Activated naive CD8-positive, alpha-beta T cell treated with anti-CD3 and anti-CD28 coated beads, Interleukin-2, amount 50 U/mL, for 24 hours (primary cell): Measurements from ENCODE around the gene WNT11.
A peak's percentile ranks its signal among the peaks of the same experiment; 100 is the strongest.

Experiments used
- ATAC-seq: fragments of 150-1000 bp; cut with Tn5 transposase; one replicate; pipeline ENCODE4 v1.10.0; 2021
- DNase-seq: peaks from one replicate; pipeline ENCODE4 v3.0.0; 2021
- H3K27ac Mint-ChIP-seq: one replicate; pipeline ENCODE4 v1.8.0; 2021; ENCODE audit warnings: mild to moderate bottlenecking, mixed read lengths
- H3K27me3 Mint-ChIP-seq: one replicate; pipeline ENCODE4 v1.8.0; 2021; ENCODE audit warnings: mixed read lengths
- H3K36me3 Mint-ChIP-seq: one replicate; pipeline ENCODE4 v1.8.0; 2021; ENCODE audit warnings: low read depth, mixed read lengths
- H3K4me1 Mint-ChIP-seq: one replicate; pipeline ENCODE4 v1.8.0; 2021; ENCODE audit warnings: mixed read lengths
- H3K4me3 Mint-ChIP-seq: one replicate; pipeline ENCODE4 v1.8.0; 2021; ENCODE audit warnings: mild to moderate bottlenecking, moderate library complexity, mixed read lengths
- H3K9me3 Mint-ChIP-seq: one replicate; pipeline ENCODE4 v1.8.0; 2021; ENCODE audit warnings: mixed read lengths

WNT11 gene

GRCh38 chr11:76169473-76169896, 36.8 kb downstream of the WNT11 start:
- Mint-ChIP-seq H3K27ac (no peak overlapping the region), H3K4me1 (no peaks in the 10 kb centered on the region), H3K4me3 (no peak overlapping the region), H3K36me3 (no peaks in the 10 kb centered on the region), H3K9me3 (no peaks in the 10 kb centered on the region), H3K27me3 (peaks cover 2% of the 10 kb centered on the region)
- ATAC-seq (peak; percentile 4), DNase-seq (no peak)

- no peak overlapping the region for H3K4me3 Mint-ChIP-seq
- no peak for DNase-seq
Measured at GRCh38 chr11:76167590-76167989, 38.7 kb downstream of the WNT11 start.

GRCh38 chr11:76166314-76166713, 40.0 kb downstream of the WNT11 start:
- DNase-seq (peak; percentile 21), ATAC-seq (peak; percentile 91)
- Mint-ChIP-seq H3K27me3 (no peaks in the 10 kb centered on the region), H3K36me3 (no peaks in the 10 kb centered on the region), H3K9me3 (no peaks in the 10 kb centered on the region), H3K4me1 (no peaks in the 10 kb centered on the region), H3K27ac (no peak overlapping the region), H3K4me3 (no peak overlapping the region)

More at GRCh38 chr11:76167590-76167989, 38.7 kb downstream of the WNT11 start:
- Mint-ChIP-seq H3K27me3 (peaks cover 2% of the 10 kb centered on the region), H3K4me1 (no peaks in the 10 kb centered on the region), H3K36me3 (no peaks in the 10 kb centered on the region), H3K9me3 (no peaks in the 10 kb centered on the region), H3K27ac (no peak overlapping the region)
- ATAC-seq, result no peak

GRCh38 chr11:76164861-76165751, 41.2 kb downstream of the WNT11 start:
- ATAC-seq (no peak), DNase-seq (no peak)
- Mint-ChIP-seq H3K4me1 (no peaks in the 10 kb centered on the region), H3K4me3 (no peak overlapping the region), H3K36me3 (no peaks in the 10 kb centered on the region), H3K9me3 (no peaks in the 10 kb centered on the region), H3K27me3 (no peaks in the 10 kb centered on the region), H3K27ac (no peak overlapping the region)

- Mint-ChIP-seq H3K9me3 (no peaks in the 10 kb centered on the region), H3K36me3 (no peaks in the 10 kb centered on the region), H3K4me1 (no peaks in the 10 kb centered on the region), H3K4me3 (no peak overlapping the region), H3K27ac (no peak overlapping the region), H3K27me3 (peaks cover 1% of the 10 kb centered on the region)
- ATAC-seq, result no peak
- DNase-seq, result no peak
Measured at GRCh38 chr11:76164081-76164480, 42.2 kb downstream of the WNT11 start.

- Mint-ChIP-seq H3K4me3 (no peak overlapping the region), H3K9me3 (no peaks in the 10 kb centered on the region), H3K36me3 (no peaks in the 10 kb centered on the region), H3K4me1 (no peaks in the 10 kb centered on the region), H3K27me3 (peaks cover 1% of the 10 kb centered on the region), H3K27ac (no peak overlapping the region)
- no peak for ATAC-seq
- no peak for DNase-seq
Measured at GRCh38 chr11:76163289-76163880, 42.9 kb downstream of the WNT11 start.

- Mint-ChIP-seq H3K27ac (no peak overlapping the region), H3K36me3 (no peaks in the 10 kb centered on the region), H3K4me1 (no peaks in the 10 kb centered on the region), H3K4me3 (no peak overlapping the region), H3K9me3 (no peaks in the 10 kb centered on the region), H3K27me3 (peaks cover 1% of the 10 kb centered on the region)
- no peak for ATAC-seq
- no peak for DNase-seq
Measured at GRCh38 chr11:76162336-76163288, 43.7 kb downstream of the WNT11 start.

GRCh38 chr11:76161261-76161961, 44.9 kb downstream of the WNT11 start:
- ATAC-seq (no peak), DNase-seq (no peak)
- Mint-ChIP-seq H3K27ac (no peak overlapping the region), H3K4me3 (no peak overlapping the region), H3K36me3 (no peaks in the 10 kb centered on the region), H3K9me3 (no peaks in the 10 kb centered on the region), H3K27me3 (peaks cover 1% of the 10 kb centered on the region), H3K4me1 (no peaks in the 10 kb centered on the region)

GRCh38 chr11:76160856-76161255, 45.4 kb downstream of the WNT11 start:
- Mint-ChIP-seq H3K27me3 (peaks cover 1% of the 10 kb centered on the region), H3K36me3 (no peaks in the 10 kb centered on the region), H3K27ac (no peak overlapping the region), H3K4me1 (no peaks in the 10 kb centered on the region), H3K9me3 (no peaks in the 10 kb centered on the region), H3K4me3 (no peak overlapping the region)
- DNase-seq (no peak), ATAC-seq (no peak)

- Mint-ChIP-seq H3K4me3 (no peak overlapping the region), H3K36me3 (no peaks in the 10 kb centered on the region), H3K4me1 (no peaks in the 10 kb centered on the region), H3K27me3 (peaks cover 1% of the 10 kb centered on the region), H3K9me3 (no peaks in the 10 kb centered on the region), H3K27ac (no peak overlapping the region)
- no peak for DNase-seq
- no peak for ATAC-seq
Measured at GRCh38 chr11:76159983-76160661, 46.2 kb downstream of the WNT11 start.

- no peaks in the 10 kb centered on the region for H3K4me1 Mint-ChIP-seq
- ATAC-seq (no peak), DNase-seq (no peak)
- H3K9me3 Mint-ChIP-seq, result no peaks in the 10 kb centered on the region
- peaks cover 1% of the 10 kb centered on the region for H3K27me3 Mint-ChIP-seq
- H3K4me3 Mint-ChIP-seq, result no peak overlapping the region
- H3K36me3 Mint-ChIP-seq, result no peaks in the 10 kb centered on the region
- no peak overlapping the region for H3K27ac Mint-ChIP-seq
Measured at GRCh38 chr11:76159303-76159937, 46.9 kb downstream of the WNT11 start.

- H3K9me3 Mint-ChIP-seq, result no peaks in the 10 kb centered on the region
- H3K27ac Mint-ChIP-seq, result no peak overlapping the region
- H3K4me3 Mint-ChIP-seq, result no peak overlapping the region
- no peak for ATAC-seq
- peaks cover under 1% of the 10 kb centered on the region for H3K4me1 Mint-ChIP-seq
- no peaks in the 10 kb centered on the region for H3K36me3 Mint-ChIP-seq
- DNase-seq, result no peak
- H3K27me3 Mint-ChIP-seq, result peaks cover 4% of the 10 kb centered on the region
Measured at GRCh38 chr11:76158394-76159302, 47.7 kb downstream of the WNT11 start.
